T-cell (primary cell): Measurements from ENCODE around the gene CYP17A1. TPM values are rescaled to one million over a fixed set of nuclear protein-coding genes. Genes with fewer than 3 reads are reported as not detected.

Experiments used
- ATAC-seq, 4 experiments: fragments of 200-7000 bp in 3 of 4; fragments of 150-1000 bp in 1 of 4; cut with Tn5 transposase; replicated peaks in 1 of 4; 1 replicate in 3 of 4; 2 replicates in 1 of 4; pipeline ENCODE4 v1.10.0; 2021; ENCODE audit warnings: moderate library complexity in 3 of 4, mild to moderate bottlenecking in 2 of 4, moderate number of reproducible peaks in 1 of 4
- CTCF ChIA-PET, 2 donors: fragments of 300-600 bp; sonication (Branson Sonifier 250); formaldehyde crosslinking; loops; one replicate each; lab custom pipeline; 2022; ENCODE audit warnings: antibody characterized with exemption in 2 of 2; lab: Charles Lee
- POLR2A ChIA-PET, 2 donors: fragments of 300-600 bp; sonication (Branson Sonifier 250); formaldehyde crosslinking; loops; one replicate each; lab custom pipeline; 2022; ENCODE audit warnings: antibody characterized with exemption in 2 of 2; lab: Charles Lee
- DNase-seq, 35 experiments: peaks; one replicate each; pipeline versions ENCODE4 v3.0.0 to v3.0.0-alpha.2; 2013 to 2023
- H3K27ac ChIP-seq: one replicate; pipeline ENCODE4 v1.5.1; 2013; ENCODE audit warnings: low read length
- H3K27me3 ChIP-seq, 2 experiments: replicated peaks in 1 of 2; 1 replicate in 1 of 2; 2 replicates in 1 of 2; pipeline versions ENCODE4 v1.6.1 to v1.7.0; 2013; ENCODE audit warnings: low read length in 1 of 2, mixed read lengths in 1 of 2; ENCODE audit not compliant: control insufficient read depth in 2 of 2, insufficient read depth in 2 of 2; ENCODE audit errors: extremely low read depth in 1 of 2
- H3K36me3 ChIP-seq, 2 donors: 1 replicate in 1 of 2; 2 replicates in 1 of 2; pipeline versions ENCODE4 v1.6.1 to v1.7.0; 2013; ENCODE audit warnings: low read length in 1 of 2; ENCODE audit not compliant: control insufficient read depth in 2 of 2, insufficient read depth in 1 of 2; ENCODE audit errors: extremely low read depth in 1 of 2
- H3K4me1 ChIP-seq, 2 experiments: 1 replicate in 1 of 2; 2 replicates in 1 of 2; pipeline versions ENCODE4 v1.6.1 to v1.7.0; 2013; ENCODE audit warnings: low read length in 2 of 2, mixed read lengths in 1 of 2; ENCODE audit not compliant: insufficient read depth in 2 of 2, control insufficient read depth in 1 of 2; ENCODE audit errors: extremely low read depth in 1 of 2
- H3K4me3 ChIP-seq, 2 donors: 1 replicate in 1 of 2; 2 replicates in 1 of 2; pipeline versions ENCODE4 v1.5.1 to v1.7.0; 2013; ENCODE audit warnings: mild to moderate bottlenecking in 2 of 2, low read length in 1 of 2, moderate library complexity in 1 of 2; ENCODE audit not compliant: control insufficient read depth in 1 of 2; ENCODE audit errors: extremely low read depth in 1 of 2
- H3K9me3 ChIP-seq: 2 replicates; pipeline ENCODE4 v1.7.0; 2013
- H3K27ac Mint-ChIP-seq, 2 donors: one replicate each; pipeline ENCODE4 v1.8.0; 2020 to 2021; ENCODE audit warnings: mild to moderate bottlenecking in 2 of 2, mixed read lengths in 2 of 2
- H3K27me3 Mint-ChIP-seq, 2 donors: one replicate each; pipeline ENCODE4 v1.8.0; 2021 to 2022; ENCODE audit warnings: mixed read lengths in 2 of 2
- H3K36me3 Mint-ChIP-seq: one replicate; pipeline ENCODE4 v1.8.0; 2021; ENCODE audit warnings: mixed read lengths
- H3K4me1 Mint-ChIP-seq, 3 donors: one replicate each; pipeline ENCODE4 v1.8.0; 2020 to 2022; ENCODE audit warnings: mixed read lengths in 3 of 3, mild to moderate bottlenecking in 1 of 3
- H3K4me3 Mint-ChIP-seq, 3 donors: one replicate each; pipeline ENCODE4 v1.8.0; 2020 to 2022; ENCODE audit warnings: mild to moderate bottlenecking in 3 of 3, mixed read lengths in 3 of 3, moderate library complexity in 3 of 3
- H3K9me3 Mint-ChIP-seq, 3 donors: one replicate each; pipeline ENCODE4 v1.8.0; 2020 to 2022; ENCODE audit warnings: mixed read lengths in 3 of 3
- WGBS: methylation state at CpG from one replicate; pipeline ENCODE4 v1.1.5; 2013; ENCODE audit warnings: missing lambda C conversion rate; ENCODE audit not compliant: insufficient coverage; 5-methylcytosine and 5-hydroxymethylcytosine counted together
- total RNA-seq, 35 experiments: library from RNA in 6 of 35; stranded (reverse) in 6 of 35; fragments of 120-200 nt in 1 of 35; gene quantifications; one replicate each; pipeline versions ENCODE4 v1.2.1 to v1.2.4 and lab custom pipeline; 2013 to 2026

Gene CYP17A1
- total RNA-seq, 5 donors from 2014 or later (not counting 1 experiment from before 2014, with no cell fraction given): 3.2 to 5.1 (median 4.1) TPM; not detected in 2

DNA sequence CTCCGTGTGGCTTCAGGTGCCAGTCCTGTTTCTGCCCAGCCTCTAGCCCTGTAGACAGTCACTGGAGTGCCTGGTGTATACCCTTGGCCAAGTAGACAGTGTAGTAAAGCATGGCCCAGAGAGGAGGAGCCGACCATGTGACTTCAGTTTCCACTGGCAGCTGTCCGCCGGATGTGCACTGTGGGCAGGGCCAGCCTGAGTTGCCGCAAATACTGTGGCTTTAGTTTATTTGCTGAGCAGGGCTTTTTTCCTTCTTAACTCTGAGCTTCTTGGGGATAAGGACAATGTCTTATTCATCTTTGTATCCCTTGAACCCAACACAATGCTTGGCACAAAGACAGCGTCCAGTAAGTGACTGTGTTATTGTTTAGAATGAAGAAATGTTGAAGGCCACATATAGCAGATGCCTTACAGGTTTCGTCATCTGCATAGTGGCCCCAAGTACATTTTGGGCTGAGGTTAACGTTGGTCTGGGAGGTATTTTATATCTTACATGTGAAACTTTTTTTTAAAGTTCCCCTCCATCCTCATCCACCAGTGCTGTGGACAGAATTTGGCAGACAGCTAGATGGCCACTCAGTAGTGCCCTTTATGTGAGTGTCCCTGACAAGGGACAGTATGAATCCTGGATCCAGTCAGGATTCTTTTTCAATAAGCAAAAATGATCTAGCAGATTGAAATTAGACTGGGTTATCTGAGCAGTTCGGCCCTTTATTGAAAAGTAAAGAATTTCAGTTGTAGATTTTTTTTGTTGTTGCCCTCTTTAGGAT is 40.6 kb downstream of the CYP17A1 start:
- Mint-ChIP-seq H3K9me3 (no peaks in the 10 kb centered on the region), H3K27me3 (no peaks in the 10 kb centered on the region), H3K27ac (peak overlapping the region; percentile 55 to 76), H3K4me1 (peaks cover 38 to 63% (median 60%) of the 10 kb centered on the region in 3 donors), H3K36me3 (peaks cover 16% of the 10 kb centered on the region), H3K4me3 (peak overlapping the region in 2 of 3 donors; percentile 9 to 54)
- no peaks in the 10 kb centered on the region for H3K9me3 ChIP-seq
- ATAC-seq: peak; percentile 87 to 97 (median 94)
- H3K27ac ChIP-seq: no peak overlapping the region
- POLR2A ChIA-PET: no interaction called here
- peak in 28 of 35 experiments; percentile 7 to 64 (median 27) for DNase-seq
- WGBS: 0% methylated on average over 2 of the region's 9 CpGs
- CTCF ChIA-PET: no interaction called here
- H3K36me3 ChIP-seq: peaks cover 14 to 44% of the 10 kb centered on the region in 2 donors
- peaks cover 27% of the 10 kb centered on the region in 2 experiments for H3K4me1 ChIP-seq
- H3K27me3 ChIP-seq: no peaks in the 10 kb centered on the region
- H3K4me3 ChIP-seq: peak overlapping the region in 1 of 2 donors; percentile 38

DNA sequence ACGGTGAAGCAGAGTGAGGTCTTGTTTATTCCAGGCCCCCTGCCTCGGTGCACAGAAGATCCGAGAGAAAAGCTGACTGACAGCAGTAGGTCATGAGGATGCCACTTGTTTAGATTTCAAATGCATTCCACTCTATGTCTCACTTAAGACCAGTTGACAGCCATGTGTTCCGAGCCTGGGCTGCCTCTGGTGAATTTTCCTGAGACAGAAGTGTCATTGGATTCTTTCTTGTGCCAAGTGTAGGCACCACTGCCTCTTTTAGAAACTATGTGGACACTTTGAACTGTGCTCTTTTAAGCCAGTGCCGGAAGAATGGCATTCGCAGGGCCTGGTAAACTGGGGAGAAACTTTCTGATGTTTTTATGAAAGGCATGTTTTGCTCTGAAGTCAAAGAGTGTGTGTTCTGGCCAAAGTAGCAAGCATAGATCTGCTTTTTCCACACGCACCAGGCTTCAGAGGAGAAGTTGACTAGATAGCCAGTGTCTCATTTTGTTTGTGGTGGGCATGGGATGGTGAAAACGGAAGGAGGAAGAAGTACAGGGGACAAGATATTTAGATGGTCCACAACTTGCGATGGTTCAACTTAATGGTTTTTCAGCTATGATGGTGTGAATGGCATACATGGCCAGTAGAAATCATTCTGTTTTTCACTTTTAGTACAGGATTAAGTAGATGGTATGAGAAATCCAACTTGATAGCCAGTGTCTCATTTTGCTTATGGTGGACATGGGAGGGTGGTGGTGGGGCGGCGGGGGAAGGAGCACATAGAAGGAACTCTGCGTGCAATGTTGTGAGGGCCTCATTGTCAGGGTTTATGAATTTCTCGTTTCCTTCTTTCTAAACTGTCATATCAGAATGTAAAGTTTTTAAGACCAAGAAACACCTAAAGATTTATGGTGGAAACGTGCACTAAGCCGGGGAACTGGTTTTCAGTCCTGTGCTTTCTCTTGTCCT is 41.5 kb downstream of the CYP17A1 start:
- H3K4me1 Mint-ChIP-seq: peaks cover 31 to 63% (median 58%) of the 10 kb centered on the region in 3 donors
- ChIA-PET POLR2A (no interaction called here), CTCF (no interaction called here)
- H3K4me3 Mint-ChIP-seq: peak overlapping the region in 2 of 3 donors; percentile 26 to 54
- 67% methylated on average over 11 of the region's 15 CpGs for WGBS
- H3K27me3 ChIP-seq: no peaks in the 10 kb centered on the region
- H3K27ac Mint-ChIP-seq: peak overlapping the region; percentile 55 to 79
- no peak overlapping the region for H3K27ac ChIP-seq
- H3K36me3 Mint-ChIP-seq: peaks cover 14% of the 10 kb centered on the region
- no peaks in the 10 kb centered on the region for H3K27me3 Mint-ChIP-seq
- peak overlapping the region in 1 of 2 donors; percentile 38 for H3K4me3 ChIP-seq
- peaks cover 14 to 38% of the 10 kb centered on the region in 2 donors for H3K36me3 ChIP-seq
- DNase-seq (no peak), ATAC-seq (peak in 1 of 4 experiments; percentile 34)
- no peaks in the 10 kb centered on the region for H3K9me3 ChIP-seq
- H3K4me1 ChIP-seq: peaks cover 22 to 24% of the 10 kb centered on the region in 2 experiments
- H3K9me3 Mint-ChIP-seq: no peaks in the 10 kb centered on the region

DNA sequence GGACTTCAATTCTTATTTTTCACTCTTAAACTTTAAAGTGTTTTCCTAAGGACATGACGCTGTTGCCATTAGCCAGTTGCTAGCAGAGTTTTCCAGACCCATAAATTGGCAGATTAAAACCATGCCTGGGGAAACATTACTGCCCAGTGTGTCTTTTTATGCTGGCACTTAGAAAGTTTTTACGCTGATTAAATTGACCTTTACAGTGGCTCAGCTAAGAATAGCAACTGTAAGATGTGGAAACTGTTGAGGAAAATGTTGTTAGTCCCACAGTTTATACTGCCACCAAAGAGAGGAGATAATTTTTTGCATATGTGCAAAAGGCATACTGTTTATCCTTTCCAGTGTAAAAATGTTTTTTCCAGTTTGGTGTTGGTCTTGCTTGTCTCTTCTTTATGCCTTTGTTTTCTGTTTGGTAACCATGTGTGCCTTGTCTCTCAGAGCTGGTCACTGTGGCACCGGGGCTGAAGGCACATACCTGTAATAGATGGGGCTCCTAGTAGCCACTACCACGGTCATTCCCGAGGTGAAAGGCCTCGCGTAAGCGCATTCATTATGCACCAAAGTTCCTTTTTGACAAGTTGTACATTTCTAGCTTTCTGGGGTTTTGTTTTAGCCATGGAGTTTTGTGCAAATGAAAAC is 45.3 kb downstream of the CYP17A1 start:
- H3K27me3 Mint-ChIP-seq: no peaks in the 10 kb centered on the region
- Histone ChIP-seq H3K27me3 (no peaks in the 10 kb centered on the region), H3K36me3 (peaks cover 0 to 15% of the 10 kb centered on the region in 2 donors), H3K9me3 (no peaks in the 10 kb centered on the region), H3K4me3 (no peak overlapping the region), H3K27ac (no peak overlapping the region), H3K4me1 (peaks cover 18 to 20% of the 10 kb centered on the region in 2 experiments)
- ATAC-seq: no peak
- peaks cover 0 to 5% (median 0%) of the 10 kb centered on the region in 3 donors for H3K9me3 Mint-ChIP-seq
- POLR2A ChIA-PET: interaction anchor here in 1 of 2 donors (0.7 kb wide), 2 partner anchors 26 to 488 kb away, joined by 4 to 12 read pairs; no protein-coding TSS in a partner anchor
- no peak overlapping the region for H3K4me3 Mint-ChIP-seq
- peaks cover 15% of the 10 kb centered on the region for H3K36me3 Mint-ChIP-seq
- peaks cover 38 to 67% (median 56%) of the 10 kb centered on the region in 3 donors for H3K4me1 Mint-ChIP-seq
- peak overlapping the region in 1 of 2 donors; percentile 44 for H3K27ac Mint-ChIP-seq
- no peak for DNase-seq
- CTCF ChIA-PET: no interaction called here
- WGBS: 96% methylated on average over 3 of the region's 8 CpGs

DNA sequence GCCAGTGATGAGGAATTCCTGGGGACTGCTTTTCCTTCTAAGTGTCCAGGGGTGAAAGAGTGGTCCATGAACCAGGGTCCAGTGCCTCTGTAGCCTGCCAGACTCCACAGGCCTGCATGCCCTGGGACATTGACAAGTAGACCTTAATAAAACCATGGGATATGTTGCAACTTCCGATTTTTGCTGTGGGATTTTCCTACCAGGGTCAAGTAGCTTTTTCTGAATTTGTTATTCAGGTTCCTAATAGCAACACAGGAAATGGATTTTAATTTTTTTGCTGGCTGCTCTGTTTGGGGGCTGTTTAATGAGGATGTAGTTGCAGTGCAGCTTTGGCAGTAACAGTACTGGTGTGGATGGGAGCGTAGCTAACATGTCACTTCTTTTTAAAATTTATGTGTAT is 51.4 kb downstream of the CYP17A1 start:
- POLR2A ChIA-PET: interaction anchor here in 1 of 2 donors (0.6 kb wide), 1 partner anchor 535 kb away, joined by 3 read pairs; no protein-coding TSS in a partner anchor
- no peaks in the 10 kb centered on the region for H3K27me3 ChIP-seq
- no peak overlapping the region for H3K27ac ChIP-seq
- WGBS: 90% methylated on average over 1 of the region's 2 CpGs
- H3K4me3 ChIP-seq: no peak overlapping the region
- no peak for DNase-seq
- Mint-ChIP-seq H3K36me3 (peaks cover 22% of the 10 kb centered on the region), H3K27me3 (no peaks in the 10 kb centered on the region), H3K4me3 (no peak overlapping the region), H3K9me3 (peaks cover 0 to 5% (median 0%) of the 10 kb centered on the region in 3 donors), H3K27ac (no peak overlapping the region), H3K4me1 (peaks cover 43 to 58% (median 51%) of the 10 kb centered on the region in 3 donors)
- no peaks in the 10 kb centered on the region for H3K9me3 ChIP-seq
- CTCF ChIA-PET: no interaction called here
- H3K4me1 ChIP-seq: peaks cover 0 to 23% of the 10 kb centered on the region in 2 experiments
- no peak for ATAC-seq
- peaks cover 0 to 5% of the 10 kb centered on the region in 2 donors for H3K36me3 ChIP-seq

DNA sequence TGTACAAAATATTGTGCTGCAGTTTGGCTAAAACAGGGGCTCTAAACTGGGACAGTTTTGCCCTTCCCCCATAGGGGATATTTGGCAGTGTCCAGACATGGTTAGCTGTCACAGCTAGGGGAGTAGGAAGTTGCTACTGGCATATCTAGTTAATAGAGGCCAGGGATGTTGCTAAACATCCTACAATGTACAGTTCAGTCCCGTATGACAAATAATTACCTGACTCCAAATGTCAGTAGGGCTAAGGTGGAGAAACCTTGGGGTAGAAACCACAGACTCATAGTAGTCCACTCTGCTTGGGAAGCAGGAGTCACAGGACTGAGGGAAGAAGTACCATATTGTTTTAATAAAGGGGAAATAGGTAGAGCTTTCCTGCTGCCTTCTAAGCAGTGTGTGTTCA is 53.6 kb downstream of the CYP17A1 start:
- Mint-ChIP-seq H3K27ac (no peak overlapping the region), H3K4me1 (peaks cover 52 to 59% (median 56%) of the 10 kb centered on the region in 3 donors), H3K9me3 (no peaks in the 10 kb centered on the region), H3K36me3 (peaks cover 19% of the 10 kb centered on the region), H3K27me3 (no peaks in the 10 kb centered on the region), H3K4me3 (no peak overlapping the region)
- Histone ChIP-seq H3K4me3 (no peak overlapping the region), H3K9me3 (no peaks in the 10 kb centered on the region), H3K4me1 (peaks cover 0 to 23% of the 10 kb centered on the region in 2 experiments), H3K27ac (no peak overlapping the region), H3K36me3 (peaks cover 3% of the 10 kb centered on the region in 2 donors), H3K27me3 (no peaks in the 10 kb centered on the region)
- ATAC-seq (no peak), DNase-seq (no peak)
- no CpG with 5 or more reads among the region's 1 CpG for WGBS
- ChIA-PET POLR2A (no interaction called here), CTCF (interaction anchor here in 1 of 2 donors (0.7 kb wide), 1 partner anchor 302 kb away, joined by 7 read pairs; no protein-coding TSS in a partner anchor)
